GM21717 (cell line): ENCODE data around the gene RCHY1.
"Not testable (repeated sequence)": the region's sequence is repeated elsewhere in the genome, so short reads cannot be mapped to it uniquely, and the experiment has no call there.

ENCODE experiments used
- ATAC-seq: cut with Tn5 transposase; IDR thresholded peaks from one replicate; pipeline ENCODE4 v1.9.1; 2021; ENCODE audit warnings: mild to moderate bottlenecking, moderate library complexity; ENCODE audit not compliant: unreplicated experiment

Gene RCHY1

GRCh38 chr4:75514131-75514948 lies at the start of gene RCHY1, which contains the start of gene THAP6:
Gene RCHY1 (minus strand): TSS chr4:75514403. CDS start chr4:75514286, 117 bp downstream.
Gene THAP6 (plus strand): TSS chr4:75514473. CDS start chr4:75515453, 980 bp downstream.
- peak; percentile 96 for ATAC-seq

DNA sequence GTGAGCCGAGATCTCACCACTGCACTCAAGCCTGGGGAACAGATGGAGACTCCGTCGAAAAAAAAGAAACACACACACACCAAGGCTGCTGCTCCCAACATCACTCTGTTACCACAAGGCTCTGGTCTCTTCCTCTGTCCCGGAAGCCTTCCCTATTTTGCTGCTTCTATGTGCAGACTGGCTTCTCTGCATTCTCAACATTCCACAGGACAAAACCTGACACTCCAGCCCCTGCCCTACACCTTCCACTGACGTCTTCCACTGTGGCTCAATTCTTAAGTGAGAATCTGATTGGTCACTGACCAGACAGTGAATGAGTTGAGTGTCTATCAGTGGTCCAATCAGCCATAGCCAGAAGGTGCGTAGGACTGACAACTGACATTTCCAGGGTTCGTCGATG lies 47.6 kb upstream of the RCHY1 start:
- no peak for ATAC-seq

DNA sequence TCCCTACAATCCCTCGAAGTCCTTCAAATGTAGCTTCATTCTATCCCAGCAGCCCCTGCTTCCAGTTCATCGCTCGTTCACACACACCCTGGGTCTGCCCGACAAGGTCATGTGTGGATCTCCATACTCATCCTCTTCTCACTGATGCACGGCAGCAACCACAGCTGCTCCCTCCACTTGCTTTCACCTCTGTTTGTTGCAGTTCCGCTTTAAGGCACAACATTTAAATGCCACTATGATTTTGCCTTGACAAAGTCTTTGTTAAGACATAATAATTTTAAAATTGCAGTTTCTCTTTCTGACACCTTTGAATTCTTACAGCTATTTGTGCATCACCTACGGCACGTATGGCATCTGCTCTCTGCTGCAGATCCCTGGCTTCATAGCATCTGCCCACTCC lies 43.5 kb upstream of the RCHY1 start:
- ATAC-seq: no peak

GRCh38 chr4:75555294-75556164 lies 41.3 kb upstream of the RCHY1 start, which contains the start of gene ODAPH:
Gene ODAPH (plus strand): TSS chr4:75556066. CDS start chr4:75556083, 17 bp downstream.
- ATAC-seq: peak; percentile 94

GRCh38 chr4:75552452-75552851 lies 38.2 kb upstream of the RCHY1 start:
- ATAC-seq: no peak

GRCh38 chr4:75549019-75549418 lies 34.8 kb upstream of the RCHY1 start:
- no peak for ATAC-seq

DNA sequence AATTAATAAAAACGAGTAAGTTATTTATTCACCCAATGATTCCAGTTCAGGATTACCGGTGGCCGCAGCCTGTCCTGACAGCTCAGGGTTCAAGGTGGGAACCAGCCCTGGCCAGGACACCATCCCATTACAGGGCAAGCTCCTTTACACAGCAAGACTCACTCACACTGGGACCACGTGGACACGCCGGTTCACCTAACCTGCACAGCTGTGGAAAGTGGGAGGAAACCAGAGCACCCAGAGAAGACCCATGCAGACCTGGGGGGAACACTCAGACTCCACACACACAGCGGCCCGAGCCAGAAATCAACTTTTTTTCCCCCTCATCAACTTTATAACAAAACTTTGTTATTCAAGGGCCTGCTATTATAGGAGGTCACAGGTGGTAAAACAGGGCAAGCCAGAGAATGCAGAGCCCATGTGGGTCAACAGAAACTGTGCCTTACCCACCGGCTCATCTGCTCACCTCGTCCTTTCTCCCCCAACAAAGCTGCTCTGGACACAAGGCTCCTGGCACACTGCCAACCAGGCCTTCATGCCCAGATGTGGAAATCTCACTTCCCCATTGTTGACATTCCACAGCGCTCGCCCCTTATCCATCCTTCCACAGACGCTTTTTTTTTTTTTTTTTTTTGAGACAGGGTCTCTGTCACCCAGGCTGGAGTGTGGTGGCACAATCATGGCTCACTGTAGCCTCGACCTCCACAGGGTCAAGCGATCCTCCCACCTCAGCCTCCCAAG lies 33.6 kb upstream of the RCHY1 start:
- no peak for ATAC-seq

GRCh38 chr4:75545526-75545925 lies 31.3 kb upstream of the RCHY1 start:
- ATAC-seq: no peak

- no peak for ATAC-seq
Measured at GRCh38 chr4:75544870-75545269, 30.7 kb upstream of the RCHY1 start.

- ATAC-seq: not testable (repeated sequence)
Measured at GRCh38 chr4:75544220-75544619, 30.0 kb upstream of the RCHY1 start.

- ATAC-seq: no peak
Measured at GRCh38 chr4:75542824-75543223, 28.6 kb upstream of the RCHY1 start.

DNA sequence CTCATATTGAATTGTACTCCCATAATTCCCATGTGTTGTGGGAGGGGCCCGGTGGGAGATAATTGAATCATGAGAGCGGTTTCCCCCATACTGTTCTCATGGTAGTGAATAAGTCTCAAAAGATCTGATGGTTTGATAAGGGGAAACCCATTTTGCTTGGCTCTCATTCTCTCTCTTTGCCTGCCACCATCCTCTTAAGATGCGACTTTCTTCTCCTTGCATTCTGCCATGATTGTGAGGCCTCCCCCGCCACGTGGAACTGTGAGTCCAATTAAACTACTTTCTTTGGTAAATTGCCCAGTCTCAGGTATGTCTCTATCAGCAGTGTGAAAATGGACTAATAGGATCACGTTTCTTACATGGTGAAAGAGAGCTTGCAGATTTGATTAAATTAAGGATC lies 23.1 kb upstream of the RCHY1 start:
- not testable (repeated sequence) for ATAC-seq

GRCh38 chr4:75533926-75534325 lies 19.7 kb upstream of the RCHY1 start:
- not testable (repeated sequence) for ATAC-seq

GRCh38 chr4:75533339-75533887 lies 19.2 kb upstream of the RCHY1 start:
- not testable (repeated sequence) for ATAC-seq

- ATAC-seq: not testable (repeated sequence)
Measured at GRCh38 chr4:75531536-75532143, 17.4 kb upstream of the RCHY1 start.

GRCh38 chr4:75530556-75531322 lies 16.5 kb upstream of the RCHY1 start:
- no peak for ATAC-seq

GRCh38 chr4:75527482-75527881 lies 13.3 kb upstream of the RCHY1 start:
- no peak for ATAC-seq

GRCh38 chr4:75525910-75526309 lies 11.7 kb upstream of the RCHY1 start:
- ATAC-seq: no peak

- no peak for ATAC-seq
Measured at GRCh38 chr4:75525086-75525485, 10.9 kb upstream of the RCHY1 start.
